UCSD-AML1 (cell line): ENCODE measurements around the gene SNAPC2.

Experiments
- DNase-seq: peaks from one replicate; lab custom pipeline; 2025; ENCODE audit not compliant: unreplicated experiment; lab: John Stamatoyannopoulos, UW

The SNAPC2 gene

DNA sequence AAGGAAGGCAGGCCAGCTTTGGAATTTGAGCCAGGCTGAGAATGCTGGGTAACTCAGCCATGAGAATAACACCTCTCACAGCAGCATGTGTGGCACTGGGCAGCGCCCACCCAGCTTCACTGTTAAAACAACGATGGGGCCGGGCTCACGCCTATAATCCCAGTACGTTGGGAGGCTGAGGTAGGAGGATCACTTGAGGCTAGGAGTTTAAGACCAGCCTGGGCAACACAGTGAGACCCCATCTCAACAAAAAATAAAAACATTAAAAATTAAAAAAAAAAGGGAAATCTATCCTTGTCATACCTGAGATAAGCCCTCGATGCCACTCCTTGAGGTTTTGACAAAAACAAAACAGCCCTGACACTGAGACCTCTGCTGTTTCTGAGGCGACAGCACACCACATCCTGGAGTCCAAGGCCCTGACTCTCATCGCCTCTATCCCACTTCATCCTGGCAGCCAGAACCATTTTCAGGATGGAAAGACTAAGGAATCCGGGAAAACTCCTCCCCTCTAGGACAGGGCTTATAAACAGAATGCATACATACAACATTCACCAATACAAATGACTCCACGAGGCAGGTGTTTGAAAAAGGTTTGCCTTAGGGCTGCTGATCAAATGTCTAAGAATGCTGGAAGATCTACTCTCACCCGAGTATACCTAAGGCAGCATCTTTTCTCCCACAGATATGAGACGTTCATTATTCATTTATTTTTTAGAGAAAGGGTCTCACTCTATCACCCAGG, 46.0 kb downstream of the SNAPC2 start:
- DNase-seq, result no peak

GRCh38 chr19:7968008-7968795, 48.1 kb downstream of the SNAPC2 start:
- no peak for DNase-seq

GRCh38 chr19:7968796-7969554, 48.8 kb downstream of the SNAPC2 start:
- no peak for DNase-seq

DNA sequence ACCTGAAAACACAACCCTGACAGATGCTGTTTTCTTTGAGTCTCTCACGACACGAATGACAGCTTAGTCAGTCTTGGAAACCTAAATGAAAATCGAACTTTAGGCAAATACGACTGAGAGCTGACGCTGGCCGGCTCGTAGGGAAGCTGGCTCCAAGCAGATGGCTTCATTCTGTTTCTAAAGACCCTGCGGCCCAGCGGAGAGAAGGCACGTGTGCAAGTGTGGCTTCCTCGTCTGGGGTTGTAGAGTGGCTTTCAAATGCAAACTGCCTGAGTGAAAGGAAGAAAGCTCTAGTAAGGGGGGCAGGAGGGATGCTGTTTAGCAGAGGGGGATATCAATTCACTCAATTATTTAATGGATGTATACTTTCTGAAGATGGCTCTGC, 49.4 kb downstream of the SNAPC2 start:
- no peak for DNase-seq

DNA sequence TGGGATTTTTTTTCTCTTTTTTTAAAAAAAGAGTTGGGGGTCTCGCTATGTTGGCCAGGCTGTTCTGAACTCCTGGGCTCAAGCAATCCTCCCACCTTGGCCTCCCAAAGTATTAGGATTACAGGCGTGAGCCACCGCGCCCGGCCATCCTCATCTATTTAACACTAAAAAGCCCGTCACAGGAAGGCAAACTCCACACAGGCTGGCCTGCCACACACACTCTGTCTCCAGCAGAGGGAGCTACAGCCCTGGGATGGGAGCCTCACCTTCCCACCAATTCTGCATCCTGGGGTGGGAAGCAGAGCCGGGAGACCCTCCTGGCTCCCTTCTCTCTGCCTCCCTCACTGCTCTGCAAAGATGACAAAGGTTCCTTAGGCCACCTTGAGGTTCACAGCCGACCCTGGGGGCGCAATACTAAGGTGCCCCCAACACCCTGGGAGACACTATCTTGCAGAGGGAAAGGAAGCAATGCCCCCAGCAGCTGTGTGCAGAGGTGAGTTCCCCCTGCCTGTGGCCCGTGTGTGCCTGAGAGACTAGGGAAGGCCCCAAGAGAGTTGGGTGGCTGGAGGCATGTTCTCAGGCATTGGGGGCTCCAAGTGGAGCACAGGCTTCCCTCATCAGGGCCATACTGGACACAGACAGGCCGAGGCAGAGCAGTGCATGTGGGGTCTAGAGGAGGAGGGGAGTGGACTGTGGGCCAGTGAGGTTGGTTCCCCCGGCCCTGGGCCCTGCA, 50.7 kb downstream of the SNAPC2 start:
- DNase-seq, result peak; percentile 26

- DNase-seq, result no peak
Observed at GRCh38 chr19:7971553-7972520, 51.7 kb downstream of the SNAPC2 start.
